GM21447 (cell line): ENCODE results near the gene MEGF11.

Experiments
- ATAC-seq: cut with Tn5 transposase; IDR thresholded peaks from one replicate; pipeline ENCODE4 v1.9.1; 2021; ENCODE audit not compliant: unreplicated experiment

The MEGF11 gene

DNA sequence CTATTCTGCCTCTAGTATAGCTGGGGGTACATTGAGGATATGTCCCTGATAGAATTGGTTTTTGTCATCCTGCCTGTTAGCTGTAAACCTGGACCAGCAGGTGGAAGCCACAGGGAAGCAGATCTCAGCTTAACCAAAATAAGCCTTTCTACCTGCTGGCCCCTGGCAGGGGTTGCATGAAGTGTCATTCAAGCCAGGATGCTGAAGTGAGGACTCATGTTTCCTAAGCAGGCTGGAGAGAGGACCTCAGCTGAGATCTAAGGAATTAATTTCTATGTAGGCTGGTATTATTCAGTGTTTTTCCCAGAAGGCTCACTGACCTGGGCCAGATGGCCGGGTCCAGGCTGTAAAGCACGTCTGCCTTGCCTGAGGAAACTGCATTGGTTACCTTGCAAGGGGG is 128.9 kb downstream of the MEGF11 start:
- no peak for ATAC-seq

DNA sequence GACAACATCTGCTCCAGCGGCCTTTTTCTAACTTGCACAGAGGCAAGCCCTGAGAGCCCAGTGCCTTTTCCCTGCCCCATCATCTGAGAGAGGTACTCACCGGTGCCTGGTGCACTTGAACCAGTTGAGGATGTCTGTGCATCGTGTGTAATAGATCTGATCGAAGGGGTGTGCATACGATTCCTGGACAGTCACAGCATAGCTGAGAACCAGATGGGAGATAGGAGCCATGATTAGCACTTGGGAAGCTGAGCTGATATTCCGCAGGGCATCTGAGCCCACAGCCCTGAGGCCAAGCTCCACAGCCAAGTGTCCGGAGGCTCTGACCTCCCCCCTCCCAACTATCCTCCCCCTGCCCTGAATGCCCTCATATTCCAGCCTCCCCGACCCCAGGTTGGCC is 129.8 kb downstream of the MEGF11 start:
- no peak for ATAC-seq

GRCh38 chr15:66120422-66120821 is 133.1 kb downstream of the MEGF11 start:
- ATAC-seq, result no peak

- ATAC-seq, result no peak
Observed at GRCh38 chr15:66117841-66118240, 135.7 kb downstream of the MEGF11 start.

- ATAC-seq, result no peak
Observed at GRCh38 chr15:66115568-66116206, 137.9 kb downstream of the MEGF11 start.

DNA sequence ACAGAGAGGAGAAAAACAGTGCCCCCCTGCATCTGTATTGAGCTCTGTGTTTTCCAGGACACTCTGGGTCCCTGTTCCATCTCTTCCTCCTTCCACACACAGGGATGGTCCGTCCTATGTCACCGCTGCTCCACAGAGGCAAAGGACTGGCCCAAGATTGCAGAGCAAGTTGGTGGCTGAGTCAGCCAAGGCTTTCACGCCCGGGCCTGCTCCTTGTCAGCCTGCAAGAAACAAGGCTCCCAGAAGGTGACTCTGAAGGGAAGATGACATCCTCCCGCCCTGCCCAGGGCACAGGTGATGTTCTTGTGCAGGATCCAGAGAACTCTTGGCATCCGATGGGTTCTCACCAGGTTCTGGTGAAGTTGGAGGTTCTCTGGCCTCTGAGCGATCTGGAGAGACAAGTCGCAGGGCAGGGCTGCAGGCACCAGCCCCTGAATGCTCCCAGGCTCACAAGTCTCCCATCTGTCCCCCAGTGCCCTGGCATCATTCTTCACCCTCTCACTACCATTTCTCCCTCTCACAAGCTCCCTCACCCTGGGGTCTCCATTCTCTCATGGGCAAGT is 138.6 kb downstream of the MEGF11 start:
- no peak for ATAC-seq

GRCh38 chr15:66112388-66112787 is 141.2 kb downstream of the MEGF11 start:
- ATAC-seq, result no peak

GRCh38 chr15:66111363-66111762 is 142.2 kb downstream of the MEGF11 start:
- no peak for ATAC-seq

- no peak for ATAC-seq
Observed at GRCh38 chr15:66110864-66111263, 142.7 kb downstream of the MEGF11 start.

DNA sequence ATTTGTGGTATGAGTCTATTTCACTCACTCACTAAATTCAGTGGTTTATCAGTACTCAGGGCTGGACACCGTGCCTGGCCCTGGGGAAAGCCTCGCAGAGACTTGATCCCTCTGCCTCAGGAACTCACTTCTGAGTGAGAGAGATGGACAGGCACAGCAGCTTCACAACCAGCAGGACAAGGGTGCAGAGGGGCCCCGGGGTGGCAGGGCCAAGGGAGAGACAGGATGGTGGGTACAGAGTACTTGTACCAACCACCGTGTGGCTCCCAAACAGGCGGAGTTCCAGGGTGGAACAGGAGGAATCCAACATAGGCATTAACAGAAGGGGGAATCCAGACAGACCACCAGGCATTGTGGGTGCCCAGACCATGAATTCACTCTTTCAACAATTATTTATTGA is 143.7 kb downstream of the MEGF11 start:
- ATAC-seq, result no peak

DNA sequence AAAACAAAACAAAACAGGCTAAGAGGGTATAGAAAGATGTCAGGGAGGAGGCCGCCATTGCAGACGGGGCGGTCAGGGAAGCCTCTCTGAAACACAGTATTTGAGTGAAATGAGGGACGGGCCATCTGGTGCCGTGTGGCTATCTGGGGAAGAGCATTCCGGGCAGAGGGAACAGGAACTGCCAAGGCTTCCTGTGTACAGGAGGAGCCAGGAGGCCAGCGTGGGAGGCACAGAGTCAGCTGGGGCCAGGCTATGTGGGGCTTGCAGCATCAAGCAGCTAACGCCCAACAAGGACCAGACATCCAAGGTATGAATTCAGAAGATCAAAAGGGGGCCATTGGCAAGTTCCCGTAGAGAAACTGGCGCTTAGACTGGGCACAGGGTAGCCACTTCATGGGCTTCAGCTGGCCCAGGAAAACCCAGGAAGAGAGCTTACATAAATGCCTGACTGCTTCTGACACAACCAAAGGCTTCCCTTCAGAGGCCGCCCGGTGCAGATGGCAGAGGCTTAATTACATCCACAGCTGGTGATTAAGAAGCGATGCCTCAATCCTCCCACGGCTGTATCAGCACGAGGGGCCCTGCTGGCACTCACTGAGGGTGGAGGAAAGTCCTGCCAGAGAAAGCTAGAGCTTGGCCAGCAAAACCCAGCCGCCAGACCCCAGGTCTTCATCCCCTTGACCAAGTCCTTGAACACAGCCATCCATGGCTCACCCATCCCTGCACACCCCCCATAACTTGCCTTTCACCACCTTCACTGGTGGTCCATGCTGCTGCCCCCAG is 144.9 kb downstream of the MEGF11 start:
- no peak for ATAC-seq

DNA sequence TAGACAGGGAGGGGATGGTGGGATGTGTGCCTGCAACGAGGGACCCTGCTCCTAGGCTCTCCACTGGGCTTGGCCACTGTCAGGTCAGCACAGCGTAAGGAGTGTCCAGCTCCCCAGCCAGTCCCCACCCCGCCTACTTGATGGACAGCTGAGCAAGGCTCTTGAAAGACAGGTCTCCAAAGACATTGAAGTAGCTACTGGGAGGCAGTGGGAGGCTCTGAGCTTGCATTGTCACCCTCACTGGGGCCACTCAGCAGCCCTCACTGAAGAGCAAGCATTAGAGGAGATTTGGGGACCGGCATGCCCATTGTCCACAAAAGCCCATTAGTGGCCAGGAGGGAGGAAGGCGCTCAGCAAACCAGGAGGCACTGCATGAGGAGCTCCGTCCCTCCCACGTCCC is 146.5 kb downstream of the MEGF11 start:
- no peak for ATAC-seq

DNA sequence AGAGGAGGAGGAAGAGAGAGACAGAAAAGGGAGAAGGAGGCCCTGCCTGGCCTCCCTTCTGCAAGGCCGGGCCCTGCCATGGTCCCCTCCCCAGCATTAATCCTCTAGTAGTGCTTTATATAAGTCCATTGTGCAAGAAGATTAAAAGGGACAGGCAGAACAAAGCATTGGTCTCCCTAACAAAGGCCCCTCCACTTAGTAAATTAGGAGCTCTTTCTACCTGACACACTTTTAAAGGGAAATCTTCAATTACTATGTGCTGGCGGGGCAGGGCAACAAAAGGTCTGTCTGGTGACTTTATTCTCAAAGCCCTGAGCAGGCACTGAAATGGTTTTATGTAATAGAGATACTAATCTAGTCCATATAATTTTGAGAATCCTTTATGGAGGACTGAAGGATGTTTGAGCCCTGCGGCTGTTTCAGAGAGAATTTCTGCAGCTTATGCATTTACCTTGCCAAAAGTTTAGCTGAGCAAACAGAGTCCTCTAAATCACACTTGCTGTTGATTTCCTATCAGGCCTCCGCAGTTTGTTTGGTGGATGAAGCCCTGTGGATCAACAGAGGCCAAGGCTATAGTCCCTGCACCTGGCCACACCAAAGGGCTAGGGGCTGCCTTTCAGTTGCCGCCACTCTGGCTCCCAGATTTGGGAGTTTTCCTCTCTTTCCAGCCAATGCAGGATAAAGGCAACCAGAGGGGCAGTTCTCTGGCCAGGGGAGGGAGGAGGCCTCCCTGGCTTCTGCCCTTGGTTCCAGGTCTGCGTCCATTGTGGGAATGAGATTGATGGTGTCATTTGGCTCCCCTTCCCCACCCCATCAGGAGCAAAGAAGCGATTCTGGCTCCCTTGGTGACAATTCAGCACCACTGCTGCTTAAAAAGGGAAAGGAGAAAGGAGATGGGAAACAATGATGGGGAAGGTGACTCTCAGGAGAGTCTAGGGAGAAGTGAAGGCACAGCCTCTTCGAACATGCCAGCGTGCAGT is 148.0 kb downstream of the MEGF11 start:
- no peak for ATAC-seq

DNA sequence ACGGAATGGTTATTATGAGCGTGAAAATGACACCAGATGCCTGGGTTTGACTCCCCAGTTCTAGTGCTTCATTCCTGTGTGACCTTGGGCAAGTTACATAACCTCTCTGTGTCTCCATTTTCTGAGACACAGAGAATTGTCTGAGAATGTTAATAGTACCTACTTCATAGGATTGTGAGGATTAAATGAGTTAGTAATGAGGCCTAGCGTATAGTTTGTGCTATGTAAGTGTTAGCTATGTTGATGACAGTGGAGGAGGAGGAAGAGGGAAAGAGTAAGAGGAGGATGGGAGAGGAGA is 150.3 kb downstream of the MEGF11 start:
- ATAC-seq, result no peak

DNA sequence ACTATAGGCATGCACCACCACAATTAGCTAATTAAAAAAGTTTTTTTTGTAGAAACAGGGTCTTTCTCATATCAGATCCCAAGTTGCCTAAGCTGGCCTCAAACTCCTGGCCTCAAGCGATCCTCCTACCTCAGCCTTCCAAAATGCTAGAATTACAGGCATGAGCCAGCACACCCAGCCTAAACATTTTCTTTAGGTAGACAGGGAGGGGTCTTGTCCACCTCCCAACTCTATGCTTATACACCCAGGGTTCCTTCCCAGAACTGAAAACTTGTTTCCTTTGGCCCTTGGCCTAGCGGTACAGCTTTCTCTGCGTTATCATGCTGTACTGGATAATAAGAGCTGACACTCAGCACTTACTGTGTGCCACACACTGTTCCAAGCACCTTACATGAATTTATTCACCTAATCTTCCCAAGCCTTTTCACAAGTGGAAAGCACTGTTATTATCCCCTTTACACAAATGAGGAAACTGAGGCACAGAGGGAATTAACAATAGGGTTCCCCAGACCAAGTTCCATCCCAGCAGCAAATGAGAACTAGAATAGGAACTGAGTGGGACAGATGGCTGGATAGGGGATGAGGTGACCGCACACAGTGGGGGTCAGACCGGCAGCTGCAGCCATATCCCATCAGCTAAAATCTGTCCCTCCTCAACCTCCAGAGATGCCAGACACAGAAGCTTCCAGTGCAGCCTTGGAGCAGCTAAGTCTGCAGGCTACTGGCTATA is 150.8 kb downstream of the MEGF11 start:
- ATAC-seq, result no peak

- no peak for ATAC-seq
Observed at GRCh38 chr15:66101715-66102395, 151.7 kb downstream of the MEGF11 start.

DNA sequence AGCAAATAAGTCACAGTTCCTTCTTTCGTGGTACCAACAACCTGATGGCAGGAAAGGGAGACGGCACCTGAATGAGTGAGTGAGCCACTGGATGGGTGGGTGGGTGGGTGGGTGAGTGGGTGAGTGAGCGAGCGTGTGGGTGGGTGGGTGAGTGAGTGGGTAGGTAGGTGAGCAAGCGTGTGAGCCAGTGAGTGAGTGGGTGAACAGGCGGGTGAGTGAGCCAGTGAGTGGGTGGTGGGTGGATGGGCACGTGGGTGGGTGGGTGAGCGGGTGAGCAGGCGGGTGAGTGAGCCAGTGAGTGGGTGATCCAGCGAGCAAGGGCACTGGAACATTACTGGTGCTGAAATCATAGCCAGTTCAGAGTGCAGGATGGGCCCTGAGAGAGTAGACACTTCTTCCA is 152.8 kb downstream of the MEGF11 start:
- ATAC-seq, result no peak

DNA sequence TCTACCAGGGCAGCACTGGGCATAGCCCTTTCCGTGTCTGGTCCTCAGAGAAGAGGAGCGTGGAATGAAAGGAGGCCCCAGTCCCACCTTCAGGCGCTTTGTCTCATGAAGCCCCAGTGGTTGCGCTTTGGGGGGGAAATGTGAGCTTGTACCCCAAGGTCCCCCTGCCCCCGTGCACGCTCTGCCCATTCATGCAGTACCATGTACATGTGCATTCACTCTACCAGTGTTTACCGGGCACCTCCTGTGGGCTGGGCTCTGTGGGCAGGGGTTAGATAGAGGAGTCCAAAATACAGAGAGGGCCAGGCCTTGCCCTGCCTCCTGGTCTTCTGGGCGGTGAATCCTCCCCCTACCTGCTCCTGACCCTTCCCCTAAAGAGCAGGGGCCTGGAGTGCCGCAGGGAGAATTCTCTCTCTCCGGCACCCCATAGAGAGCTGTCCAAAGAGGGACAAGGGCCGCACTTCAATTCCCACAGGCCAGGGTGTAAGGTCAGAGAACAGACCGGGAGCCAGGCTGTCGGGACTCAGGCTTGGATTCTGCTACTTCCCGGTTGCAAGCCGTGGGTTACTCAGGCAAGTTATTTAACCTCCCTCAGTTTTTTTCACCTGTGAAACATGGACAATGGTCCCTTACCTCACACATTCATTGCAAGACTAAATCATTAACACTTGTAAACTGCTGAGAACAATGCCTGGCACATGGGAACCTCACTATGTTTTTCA is 153.4 kb downstream of the MEGF11 start:
- no peak for ATAC-seq

DNA sequence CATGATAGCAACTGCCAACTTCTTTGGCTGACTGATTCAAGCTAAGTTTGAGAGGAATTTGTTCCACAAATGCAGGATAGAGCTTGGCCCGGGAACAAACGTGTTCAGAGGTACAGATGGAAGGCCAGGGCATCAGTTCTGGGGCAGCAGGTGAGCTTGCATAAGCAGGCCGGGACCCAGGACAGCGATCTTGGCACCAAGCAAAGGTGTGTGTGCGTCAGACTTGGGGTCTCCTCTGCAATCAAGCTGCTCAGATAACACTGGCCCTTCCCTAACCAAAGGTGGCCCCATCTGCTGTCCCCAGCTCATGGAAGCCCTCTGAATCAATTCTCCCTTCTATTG is 155.6 kb downstream of the MEGF11 start:
- ATAC-seq, result no peak
